Measurements from ENCODE around the gene GPR180.

GRCh38 chr13:94630858-94631257 is 29.2 kb downstream of the GPR180 start:
- TF ChIP-seq REST (IDR thresholded peaks at IDR 0.05): no peak
- no peak for TF ChIP-seq SREBF2 (IDR thresholded peaks at IDR 0.05)
- TF ChIP-seq CEBPB (IDR thresholded peaks at IDR 0.05): no peak
- no peak for TF ChIP-seq HMGXB4 (CRISPR knock-in tag; IDR thresholded peaks at IDR 0.05; ENCODE audit: borderline replicate concordance)
- no peak for TF ChIP-seq MAX (IDR thresholded peaks at IDR 0.05)
- no peak for TF ChIP-seq CTCF (IDR thresholded peaks at IDR 0.05)
- TF ChIP-seq RCOR1 (IDR thresholded peaks at IDR 0.05; ENCODE audit: low read depth, low read length): no peak
